ENCODE data around the gene NUP188.

NUP188 gene

GRCh38 chr9:128947527-128948301, at the start of gene NUP188, which contains the start of gene DOLK:
Gene NUP188 (plus strand): TSS chr9:128947699. CDS start chr9:128947720, 21 bp downstream.
Gene DOLK (minus strand): TSS chr9:128947603. CDS start chr9:128947303, 300 bp downstream.
- peak; percentile 98 for DNase-seq

- DNase-seq = no peak
Observed at GRCh38 chr9:128898382-128898781, 49.1 kb upstream of the NUP188 start.

GRCh38 chr9:128898845-128899565, 48.5 kb upstream of the NUP188 start:
- no peak for DNase-seq

- no peak for DNase-seq
Observed at GRCh38 chr9:128899566-128900322, 47.8 kb upstream of the NUP188 start.

- no peak for DNase-seq
Observed at GRCh38 chr9:128901379-128901778, 46.1 kb upstream of the NUP188 start.

- no peak for DNase-seq
Observed at GRCh38 chr9:128901822-128902221, 45.7 kb upstream of the NUP188 start.

- DNase-seq = peak; percentile 12
Observed at GRCh38 chr9:128902351-128903078, 45.0 kb upstream of the NUP188 start.

GRCh38 chr9:128903079-128903461, 44.4 kb upstream of the NUP188 start:
- no peak for DNase-seq

GRCh38 chr9:128903871-128904620, 43.5 kb upstream of the NUP188 start:
- no peak for DNase-seq

GRCh38 chr9:128905964-128906363, 41.5 kb upstream of the NUP188 start:
- no peak for DNase-seq

- DNase-seq = no peak
Observed at GRCh38 chr9:128906741-128907140, 40.8 kb upstream of the NUP188 start.

GRCh38 chr9:128908372-128908771, 39.1 kb upstream of the NUP188 start:
- no peak for DNase-seq

GRCh38 chr9:128909859-128910258, 37.6 kb upstream of the NUP188 start:
- DNase-seq = no peak

- no peak for DNase-seq
Observed at GRCh38 chr9:128910906-128911305, 36.6 kb upstream of the NUP188 start.

- no peak for DNase-seq
Observed at GRCh38 chr9:128911529-128912035, 35.9 kb upstream of the NUP188 start.

- DNase-seq = no peak
Observed at GRCh38 chr9:128912270-128912853, 35.1 kb upstream of the NUP188 start.

- DNase-seq = no peak
Observed at GRCh38 chr9:128913048-128913900, 34.2 kb upstream of the NUP188 start.

- DNase-seq = no peak
Observed at GRCh38 chr9:128913995-128914772, 33.3 kb upstream of the NUP188 start.

- no peak for DNase-seq
Observed at GRCh38 chr9:128916204-128916603, 31.3 kb upstream of the NUP188 start.

- no peak for DNase-seq
Observed at GRCh38 chr9:128916745-128917144, 30.8 kb upstream of the NUP188 start.
